HepG2 (cell line): ENCODE data around the gene ALMS1.

Experiments used
- FOXM1 ChIP-seq: sonication (generic); formaldehyde crosslinking; IDR thresholded peaks from 2 replicates; pipeline ENCODE4 v1.5.0; 2020; ENCODE audit warnings: missing genetic modification reagents
- ZFP36 ChIP-seq: fragments of 150-350 bp; IDR thresholded peaks from 2 replicates; pipeline ENCODE4 v1.6.1; 2018; ENCODE audit warnings: borderline replicate concordance, low read length, low read depth; ENCODE audit not compliant: partially characterized antibody
- ZNF121 ChIP-seq: sonication (generic); formaldehyde crosslinking; IDR thresholded peaks from 2 replicates; pipeline ENCODE4 v1.5.0; 2020; ENCODE audit warnings: mild to moderate bottlenecking, missing genetic modification reagents
- ZNF317 ChIP-seq: sonication (generic); formaldehyde crosslinking; IDR thresholded peaks from 2 replicates; pipeline ENCODE4 v1.5.0; 2020; ENCODE audit warnings: mild to moderate bottlenecking, missing genetic modification reagents
- ZNF337 ChIP-seq: sonication (generic); formaldehyde crosslinking; IDR thresholded peaks from 2 replicates; pipeline ENCODE4 v1.5.1; 2020; ENCODE audit warnings: missing genetic modification reagents, low read depth, mild to moderate bottlenecking, borderline replicate concordance

DNA sequence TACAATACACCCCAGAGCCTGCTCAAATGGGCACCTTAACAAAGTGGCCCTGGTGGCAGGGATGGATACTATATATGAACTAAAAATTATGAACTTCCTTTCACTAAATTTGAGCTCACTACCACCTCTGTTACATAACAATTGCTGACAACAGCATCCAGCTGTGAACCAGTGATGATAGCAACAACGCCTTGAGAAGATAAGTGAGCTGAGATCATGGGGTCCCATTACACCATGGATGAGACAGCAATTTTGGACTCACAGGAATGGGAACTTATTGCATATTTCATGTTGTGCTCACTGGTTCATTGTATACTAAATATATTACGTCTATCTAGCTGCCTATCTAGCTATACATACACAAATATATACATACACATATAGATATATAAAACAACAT lies 16.9 kb upstream of the ALMS1 start:
- no peak for TF ChIP-seq FOXM1 (CRISPR knock-in tag)
- no peak for TF ChIP-seq ZNF337
- no peak for TF ChIP-seq ZNF317
- TF ChIP-seq ZFP36: no peak
- TF ChIP-seq ZNF121 (CRISPR knock-in tag): no peak
